ENCODE results near the gene DLGAP1. TPM values are rescaled to one million over a fixed set of nuclear protein-coding genes. Genes with fewer than 3 reads are reported as not detected.

DLGAP1 gene
- total and polyA plus RNA-seq, 2 experiments from 2014 or later = 3.1 to 6.5 TPM

DNA sequence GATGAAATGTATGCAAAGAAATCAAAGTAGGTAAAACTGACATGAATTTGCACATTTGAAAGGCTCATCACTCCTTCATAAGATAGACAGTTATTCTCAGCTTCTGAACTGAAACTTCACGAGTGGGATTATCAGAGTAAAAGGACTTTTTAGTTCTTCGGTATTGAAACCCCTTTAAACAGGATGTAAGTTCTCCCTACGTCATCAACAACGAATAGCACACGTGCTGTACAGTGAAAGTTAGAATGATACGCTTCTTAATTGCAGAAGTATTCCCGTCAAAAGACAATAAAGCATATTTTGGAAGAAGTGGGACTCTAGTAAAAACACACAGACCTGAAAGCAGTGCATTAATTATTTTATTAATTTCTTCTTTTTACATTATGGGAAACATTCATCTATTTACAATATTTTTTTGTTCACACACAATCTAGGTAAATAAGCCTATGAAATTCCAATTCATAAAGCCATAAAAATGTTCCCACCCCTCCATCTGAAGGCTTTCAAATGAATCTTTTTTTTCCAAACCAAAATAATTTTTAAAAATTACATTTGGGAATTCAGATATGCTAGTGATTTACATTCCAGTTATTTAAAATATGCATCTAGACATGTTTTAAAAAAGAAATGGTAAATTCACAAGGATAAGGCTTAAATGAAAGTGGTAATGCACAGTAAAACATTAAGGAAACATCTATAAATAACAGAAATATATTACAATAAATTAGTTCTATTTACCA, 959.2 kb downstream of the DLGAP1 start:
- Histone ChIP-seq H3K4me3 (no peak overlapping the region), H3K36me3 (replicated peaks; ENCODE audit: insufficient read depth, low read depth) (no peaks in the 10 kb centered on the region), H3K4me1 (ENCODE audit: insufficient read depth) (peaks cover 4% of the 10 kb centered on the region), H3K27me3 (peaks cover 13% of the 10 kb centered on the region), H3K9me3 (ENCODE audit: low read depth) (no peaks in the 10 kb centered on the region), H3K79me2 (no peaks in the 10 kb centered on the region), H3K9me2 (replicated peaks; ENCODE audit: insufficient read depth) (no peaks in the 10 kb centered on the region), H3K27ac (no peak overlapping the region), H2AFZ (no peak overlapping the region), H3K4me2 (no peak overlapping the region), H4K20me1 (ENCODE audit: insufficient read depth, poor library complexity, severe bottlenecking) (no peaks in the 10 kb centered on the region)
- DNase-seq (ENCODE audit: low spot score) = no peak
- WGBS (ENCODE audit: low lambda C conversion rate, missing lambda C conversion rate) = 92% methylated on average over 7 of the region's 7 CpGs
- TF ChIP-seq, protein P1, sequence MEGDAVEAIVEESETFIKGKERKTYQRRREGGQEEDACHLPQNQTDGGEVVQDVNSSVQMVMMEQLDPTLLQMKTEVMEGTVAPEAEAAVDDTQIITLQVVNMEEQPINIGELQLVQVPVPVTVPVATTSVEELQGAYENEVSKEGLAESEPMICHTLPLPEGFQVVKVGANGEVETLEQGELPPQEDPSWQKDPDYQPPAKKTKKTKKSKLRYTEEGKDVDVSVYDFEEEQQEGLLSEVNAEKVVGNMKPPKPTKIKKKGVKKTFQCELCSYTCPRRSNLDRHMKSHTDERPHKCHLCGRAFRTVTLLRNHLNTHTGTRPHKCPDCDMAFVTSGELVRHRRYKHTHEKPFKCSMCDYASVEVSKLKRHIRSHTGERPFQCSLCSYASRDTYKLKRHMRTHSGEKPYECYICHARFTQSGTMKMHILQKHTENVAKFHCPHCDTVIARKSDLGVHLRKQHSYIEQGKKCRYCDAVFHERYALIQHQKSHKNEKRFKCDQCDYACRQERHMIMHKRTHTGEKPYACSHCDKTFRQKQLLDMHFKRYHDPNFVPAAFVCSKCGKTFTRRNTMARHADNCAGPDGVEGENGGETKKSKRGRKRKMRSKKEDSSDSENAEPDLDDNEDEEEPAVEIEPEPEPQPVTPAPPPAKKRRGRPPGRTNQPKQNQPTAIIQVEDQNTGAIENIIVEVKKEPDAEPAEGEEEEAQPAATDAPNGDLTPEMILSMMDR (IDR thresholded peaks at IDR 0.05; ENCODE audit: poor library complexity) = no peak
- TF ChIP-seq EZH2 (IDR thresholded peaks at IDR 0.05; ENCODE audit: borderline replicate concordance) (no peak), EZH2phosphoT487 (IDR thresholded peaks at IDR 0.05; ENCODE audit: low read depth, severe bottlenecking, unreplicated experiment) (no peak)

DNA sequence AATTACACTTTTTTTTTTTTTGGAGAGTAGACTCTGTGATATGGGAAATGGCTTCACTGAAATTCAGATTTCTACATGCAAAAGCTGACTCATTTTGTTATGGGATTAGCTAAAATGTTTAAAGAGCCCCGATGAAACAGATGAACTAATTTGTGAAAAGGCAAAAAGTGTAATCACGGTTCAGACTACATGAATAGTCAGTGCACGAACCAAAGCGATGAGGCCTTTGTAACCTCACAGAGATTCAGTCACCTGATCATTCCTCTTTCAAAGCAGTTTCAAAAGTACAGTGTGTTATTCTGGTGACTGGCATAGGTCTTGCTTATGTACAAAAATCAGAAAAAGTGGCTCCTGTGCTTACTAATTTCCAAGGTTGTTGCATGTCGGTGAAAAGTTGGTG, 960.5 kb downstream of the DLGAP1 start:
- no peaks in the 10 kb centered on the region for H4K20me1 ChIP-seq (ENCODE audit: insufficient read depth, poor library complexity, severe bottlenecking)
- H3K4me3 ChIP-seq = no peak overlapping the region
- no peaks in the 10 kb centered on the region for H3K36me3 ChIP-seq (replicated peaks; ENCODE audit: insufficient read depth, low read depth)
- no peak for DNase-seq (ENCODE audit: low spot score)
- no peak overlapping the region for H3K27ac ChIP-seq
- H3K9me3 ChIP-seq (ENCODE audit: low read depth) = no peaks in the 10 kb centered on the region
- TF ChIP-seq EZH2 (IDR thresholded peaks at IDR 0.05; ENCODE audit: borderline replicate concordance) (no peak), EZH2phosphoT487 (IDR thresholded peaks at IDR 0.05; ENCODE audit: low read depth, severe bottlenecking, unreplicated experiment) (no peak)
- TF ChIP-seq, protein P1 (IDR thresholded peaks at IDR 0.05; ENCODE audit: poor library complexity) = no peak
- 87% methylated on average over 5 of the region's 5 CpGs for WGBS (ENCODE audit: low lambda C conversion rate, missing lambda C conversion rate)
- H3K9me2 ChIP-seq (replicated peaks; ENCODE audit: insufficient read depth) = no peaks in the 10 kb centered on the region
- H3K27me3 ChIP-seq = peaks cover 6% of the 10 kb centered on the region
- peaks cover 3% of the 10 kb centered on the region for H3K4me1 ChIP-seq (ENCODE audit: insufficient read depth)
- no peak overlapping the region for H3K4me2 ChIP-seq
- H3K79me2 ChIP-seq = no peaks in the 10 kb centered on the region
- no peak overlapping the region for H2AFZ ChIP-seq

DNA sequence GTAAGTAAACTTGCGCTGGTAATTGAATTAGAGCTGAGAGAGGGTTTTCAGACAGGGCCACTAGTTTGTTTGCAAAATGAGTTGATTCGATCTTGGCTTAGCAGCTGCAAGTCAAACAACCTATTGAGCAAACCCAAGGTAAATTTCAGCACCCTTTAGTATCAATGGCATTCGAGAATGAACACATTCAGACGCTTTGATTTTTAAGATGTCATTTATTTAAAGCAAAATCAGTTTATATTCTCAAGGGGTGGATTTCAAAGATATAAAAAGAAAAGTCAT, 960.9 kb downstream of the DLGAP1 start:
- Histone ChIP-seq H3K9me3 (ENCODE audit: low read depth) (no peaks in the 10 kb centered on the region), H3K4me1 (ENCODE audit: insufficient read depth) (no peaks in the 10 kb centered on the region), H3K4me3 (no peak overlapping the region), H3K27ac (no peak overlapping the region), H2AFZ (no peak overlapping the region), H3K36me3 (replicated peaks; ENCODE audit: insufficient read depth, low read depth) (no peaks in the 10 kb centered on the region), H4K20me1 (ENCODE audit: insufficient read depth, poor library complexity, severe bottlenecking) (no peaks in the 10 kb centered on the region), H3K9me2 (replicated peaks; ENCODE audit: insufficient read depth) (no peaks in the 10 kb centered on the region), H3K79me2 (no peaks in the 10 kb centered on the region), H3K27me3 (peaks cover 4% of the 10 kb centered on the region), H3K4me2 (no peak overlapping the region)
- DNase-seq (ENCODE audit: low spot score) = no peak
- no peak for TF ChIP-seq EZH2phosphoT487 (IDR thresholded peaks at IDR 0.05; ENCODE audit: low read depth, severe bottlenecking, unreplicated experiment)
- no peak for TF ChIP-seq EZH2 (IDR thresholded peaks at IDR 0.05; ENCODE audit: borderline replicate concordance)
- TF ChIP-seq, protein P1 (IDR thresholded peaks at IDR 0.05; ENCODE audit: poor library complexity) = no peak
- 59% methylated on average over 4 of the region's 4 CpGs for WGBS (ENCODE audit: low lambda C conversion rate, missing lambda C conversion rate)
